Chondrocyte (in vitro differentiated cells): Measurements from ENCODE around the gene FRMD6. TPM values are rescaled to one million over a fixed set of nuclear protein-coding genes. Genes with fewer than 3 reads are reported as not detected.

ENCODE experiments used
- DNase-seq: peaks from one replicate; pipeline ENCODE4 v3.0.0; 2021; ENCODE audit warnings: mixed read lengths, low spot score
- H3K27ac Mint-ChIP-seq: one replicate; pipeline ENCODE4 v1.8.0; 2021; ENCODE audit warnings: mild to moderate bottlenecking, moderate library complexity, mixed read lengths; ENCODE audit not compliant: unreplicated experiment
- H3K27me3 Mint-ChIP-seq: 2 replicates; pipeline ENCODE4 v1.8.0; 2021; ENCODE audit warnings: low read depth, mixed read lengths
- H3K36me3 Mint-ChIP-seq: 2 replicates; pipeline ENCODE4 v1.8.0; 2021; ENCODE audit warnings: low read depth, mixed read lengths
- H3K4me1 Mint-ChIP-seq: 2 replicates; pipeline ENCODE4 v1.8.0; 2021; ENCODE audit warnings: low read depth, mild to moderate bottlenecking, mixed read lengths
- H3K4me3 Mint-ChIP-seq: one replicate; pipeline ENCODE4 v1.8.0; 2021; ENCODE audit warnings: mild to moderate bottlenecking, moderate library complexity, mixed read lengths; ENCODE audit not compliant: unreplicated experiment
- H3K9me3 Mint-ChIP-seq: 2 replicates; pipeline ENCODE4 v1.8.0; 2021; ENCODE audit warnings: low read depth, mixed read lengths
- total RNA-seq: library from RNA; stranded (reverse); gene quantifications from 3 replicates; pipeline ENCODE4 v1.2.1, GENCODE V29; 2021
- TF ChIP-seq, protein P1 (sequence below): fragments of 200-600 bp; sonication (generic); IDR thresholded peaks from 2 replicates; pipeline ENCODE4 v1.5.0; 2021; ENCODE audit warnings: antibody characterized with exemption, mild to moderate bottlenecking, moderate library complexity

The FRMD6 gene
- total RNA-seq, 1 donor from 2014 or later, result 135 TPM

DNA sequence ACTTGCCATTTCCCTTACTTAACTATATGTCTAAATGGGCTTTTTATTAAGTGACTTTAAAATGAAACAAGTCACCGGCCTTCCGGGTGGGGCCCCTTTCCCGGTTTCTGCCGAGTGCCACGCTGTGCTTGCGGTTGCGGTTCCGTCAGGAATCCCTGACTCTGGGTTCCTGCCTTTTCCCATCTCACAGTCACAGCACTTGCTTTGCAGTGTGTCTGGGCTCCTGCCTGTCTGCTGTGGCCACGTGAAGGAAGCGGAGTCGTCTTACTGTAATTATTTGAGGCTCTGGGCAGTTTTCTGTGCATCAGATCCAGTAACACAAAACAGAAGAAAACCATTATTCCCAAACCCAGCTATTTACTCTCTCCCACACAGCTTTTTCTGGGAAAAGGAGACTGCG, 44.0 kb upstream of the FRMD6 start:
- H3K9me3 Mint-ChIP-seq, result peaks cover 2% of the 10 kb centered on the region
- peak overlapping the region; percentile 75 for H3K27ac Mint-ChIP-seq
- H3K36me3 Mint-ChIP-seq, result no peaks in the 10 kb centered on the region
- H3K4me3 Mint-ChIP-seq, result no peak overlapping the region
- TF ChIP-seq, protein P1, sequence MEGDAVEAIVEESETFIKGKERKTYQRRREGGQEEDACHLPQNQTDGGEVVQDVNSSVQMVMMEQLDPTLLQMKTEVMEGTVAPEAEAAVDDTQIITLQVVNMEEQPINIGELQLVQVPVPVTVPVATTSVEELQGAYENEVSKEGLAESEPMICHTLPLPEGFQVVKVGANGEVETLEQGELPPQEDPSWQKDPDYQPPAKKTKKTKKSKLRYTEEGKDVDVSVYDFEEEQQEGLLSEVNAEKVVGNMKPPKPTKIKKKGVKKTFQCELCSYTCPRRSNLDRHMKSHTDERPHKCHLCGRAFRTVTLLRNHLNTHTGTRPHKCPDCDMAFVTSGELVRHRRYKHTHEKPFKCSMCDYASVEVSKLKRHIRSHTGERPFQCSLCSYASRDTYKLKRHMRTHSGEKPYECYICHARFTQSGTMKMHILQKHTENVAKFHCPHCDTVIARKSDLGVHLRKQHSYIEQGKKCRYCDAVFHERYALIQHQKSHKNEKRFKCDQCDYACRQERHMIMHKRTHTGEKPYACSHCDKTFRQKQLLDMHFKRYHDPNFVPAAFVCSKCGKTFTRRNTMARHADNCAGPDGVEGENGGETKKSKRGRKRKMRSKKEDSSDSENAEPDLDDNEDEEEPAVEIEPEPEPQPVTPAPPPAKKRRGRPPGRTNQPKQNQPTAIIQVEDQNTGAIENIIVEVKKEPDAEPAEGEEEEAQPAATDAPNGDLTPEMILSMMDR, result no peak
- H3K27me3 Mint-ChIP-seq, result no peaks in the 10 kb centered on the region
- no peak for DNase-seq
- peaks cover 64% of the 10 kb centered on the region for H3K4me1 Mint-ChIP-seq

DNA sequence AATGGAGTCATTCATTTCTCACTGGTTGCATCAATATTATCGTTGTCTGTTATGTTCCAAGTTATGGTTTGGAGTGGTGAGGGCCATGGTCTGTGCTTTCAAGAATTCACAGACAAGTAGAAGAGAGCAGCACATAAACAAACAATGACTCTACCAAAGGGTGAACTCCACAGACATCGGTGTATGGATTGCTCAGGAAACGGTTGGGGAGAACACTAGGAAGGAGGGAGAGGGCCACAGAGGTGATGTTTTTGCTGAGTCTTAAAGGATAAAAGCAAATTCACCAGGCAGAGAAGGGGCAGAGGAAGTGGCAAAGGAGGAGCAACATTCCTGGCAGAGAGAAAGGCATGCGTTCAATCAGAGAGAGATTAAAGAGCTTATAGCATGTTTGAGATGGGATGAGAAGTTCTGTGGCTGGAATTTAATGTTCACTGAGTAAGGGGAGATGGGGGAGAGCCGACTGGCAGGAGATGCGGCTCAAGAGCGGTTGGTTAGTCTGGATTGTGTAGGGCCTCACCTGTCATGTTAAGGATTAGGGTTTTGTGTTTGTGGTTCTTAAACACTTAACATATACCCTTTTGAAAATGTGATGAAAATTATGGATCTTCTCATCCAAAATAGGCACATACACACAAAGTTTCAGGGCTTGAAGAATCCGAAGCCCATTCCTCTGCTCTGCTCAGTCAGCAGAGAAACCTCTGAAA, 42.3 kb upstream of the FRMD6 start:
- no peaks in the 10 kb centered on the region for H3K27me3 Mint-ChIP-seq
- H3K4me3 Mint-ChIP-seq, result no peak overlapping the region
- no peaks in the 10 kb centered on the region for H3K9me3 Mint-ChIP-seq
- TF ChIP-seq, protein P1, result no peak
- peak overlapping the region; percentile 74 for H3K27ac Mint-ChIP-seq
- DNase-seq, result no peak
- peaks cover 47% of the 10 kb centered on the region for H3K4me1 Mint-ChIP-seq
- H3K36me3 Mint-ChIP-seq, result no peaks in the 10 kb centered on the region

DNA sequence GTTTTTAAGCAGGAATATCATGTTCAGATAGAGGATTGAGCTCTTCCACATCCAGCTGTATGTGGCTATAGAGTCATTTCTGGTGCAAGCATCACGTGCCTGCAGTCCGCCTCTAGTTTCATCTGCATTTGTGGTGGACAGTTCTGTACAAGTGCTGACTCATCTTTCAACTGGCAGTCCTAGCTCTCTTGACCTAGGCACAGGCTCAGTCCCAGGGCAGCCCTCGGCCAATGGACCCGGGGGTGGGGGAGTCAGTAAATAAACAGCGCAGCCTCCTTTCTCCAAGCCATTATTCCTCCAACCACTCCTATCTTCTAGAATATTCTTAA, 41.8 kb upstream of the FRMD6 start:
- TF ChIP-seq, protein P1, result no peak
- peaks cover 46% of the 10 kb centered on the region for H3K4me1 Mint-ChIP-seq
- no peaks in the 10 kb centered on the region for H3K36me3 Mint-ChIP-seq
- H3K27ac Mint-ChIP-seq, result no peak overlapping the region
- H3K4me3 Mint-ChIP-seq, result no peak overlapping the region
- no peak for DNase-seq
- H3K9me3 Mint-ChIP-seq, result no peaks in the 10 kb centered on the region
- no peaks in the 10 kb centered on the region for H3K27me3 Mint-ChIP-seq

DNA sequence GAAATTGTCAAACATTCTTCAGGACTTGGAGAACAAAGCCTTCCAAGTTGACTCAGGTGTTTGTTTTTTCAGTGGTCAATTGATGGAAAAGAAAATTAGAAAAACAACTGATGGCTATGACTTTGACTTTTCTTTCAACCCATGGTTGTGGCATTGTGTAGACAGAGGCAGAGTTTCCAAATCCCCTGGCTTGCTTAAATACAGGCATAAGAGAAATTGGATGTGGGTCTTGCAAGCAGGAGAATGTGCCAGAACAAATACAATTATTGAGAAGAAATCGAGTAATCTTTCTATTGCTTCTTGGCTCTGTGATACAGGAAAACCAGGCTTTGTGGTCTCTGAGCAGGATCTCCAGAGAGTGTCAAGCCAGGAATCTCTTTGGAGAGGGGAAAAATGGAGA, 40.9 kb upstream of the FRMD6 start:
- TF ChIP-seq, protein P1, result no peak
- H3K27me3 Mint-ChIP-seq, result no peaks in the 10 kb centered on the region
- no peak overlapping the region for H3K4me3 Mint-ChIP-seq
- H3K27ac Mint-ChIP-seq, result no peak overlapping the region
- H3K4me1 Mint-ChIP-seq, result peaks cover 42% of the 10 kb centered on the region
- DNase-seq, result no peak
- H3K9me3 Mint-ChIP-seq, result no peaks in the 10 kb centered on the region
- no peaks in the 10 kb centered on the region for H3K36me3 Mint-ChIP-seq

DNA sequence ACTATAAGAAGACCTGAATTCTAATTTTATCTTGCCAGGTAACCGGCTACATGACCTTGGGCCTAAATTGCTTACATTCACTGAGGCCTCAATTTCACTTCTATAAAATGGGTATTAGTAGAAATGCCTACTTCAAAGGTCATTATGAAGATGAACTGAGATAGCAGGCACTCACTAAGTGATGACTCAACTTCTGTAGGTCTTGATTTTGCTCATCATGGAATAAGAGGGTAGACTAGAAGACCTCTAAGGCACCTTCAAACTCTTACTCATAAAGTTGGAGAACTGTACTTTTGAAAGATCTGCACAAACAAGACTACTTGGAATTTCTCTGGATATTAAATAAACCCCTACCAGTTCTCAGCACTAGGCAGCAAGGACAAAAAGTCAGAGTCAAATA, 39.3 kb upstream of the FRMD6 start:
- H3K9me3 Mint-ChIP-seq, result no peaks in the 10 kb centered on the region
- DNase-seq, result no peak
- TF ChIP-seq, protein P1, result no peak
- H3K36me3 Mint-ChIP-seq, result no peaks in the 10 kb centered on the region
- H3K27ac Mint-ChIP-seq, result no peak overlapping the region
- no peaks in the 10 kb centered on the region for H3K27me3 Mint-ChIP-seq
- H3K4me3 Mint-ChIP-seq, result no peak overlapping the region
- peaks cover 48% of the 10 kb centered on the region for H3K4me1 Mint-ChIP-seq
